SU-DHL-6 (cell line): ENCODE results near the gene TSKS.
A peak's percentile ranks its signal among the peaks of the same experiment; 100 is the strongest.

Experiments used
- H2AFZ ChIP-seq: fragments of 200-600 bp; sonication (generic); 2 replicates; pipeline ENCODE4 v1.6.1; 2014; ENCODE audit warnings: low read depth, mild to moderate bottlenecking, moderate library complexity, mixed read lengths, antibody characterized with exemption, low read length; ENCODE audit not compliant: severe bottlenecking
- H3F3A ChIP-seq: fragments of 200-600 bp; shearing (Covaris generic); 2 replicates; pipeline ENCODE4 v1.6.0; 2016; ENCODE audit warnings: antibody characterized with exemption, mild to moderate bottlenecking; ENCODE audit not compliant: insufficient read depth
- H3K27ac ChIP-seq: fragments of 200-600 bp; sonication (generic); 2 replicates; pipeline ENCODE4 v1.5.1; 2016; ENCODE audit warnings: low read depth, mild to moderate bottlenecking, low read length, moderate library complexity, mixed read lengths
- H3K27me3 ChIP-seq: fragments of 200-600 bp; sonication (generic), shearing (Covaris generic); 2 replicates; pipeline ENCODE4 v1.6.0; 2014; ENCODE audit warnings: mild to moderate bottlenecking, low read length
- H3K36me3 ChIP-seq: fragments of 200-600 bp; sonication (generic); 2 replicates; pipeline ENCODE4 v1.6.1; 2014; ENCODE audit warnings: mild to moderate bottlenecking, low read length, mixed read lengths
- H3K4me2 ChIP-seq: fragments of 300-600, 200-600 bp; shearing (Covaris generic), sonication (generic); 2 replicates; pipeline ENCODE4 v1.6.0; 2014; ENCODE audit warnings: low read length, low read depth, mild to moderate bottlenecking; ENCODE audit not compliant: poor library complexity, severe bottlenecking
- H3K4me3 ChIP-seq: fragments of 200-600 bp; sonication (generic); 2 replicates; pipeline ENCODE4 v1.5.1; 2014; ENCODE audit warnings: antibody characterized with exemption, low read length, mild to moderate bottlenecking, mixed read lengths; ENCODE audit not compliant: insufficient read depth, poor library complexity, severe bottlenecking
- H3K79me2 ChIP-seq: fragments of 200-600 bp; sonication (generic); 2 replicates; pipeline ENCODE4 v1.6.1; 2014; ENCODE audit warnings: mild to moderate bottlenecking, low read length, moderate library complexity; ENCODE audit not compliant: insufficient read depth
- H3K9ac ChIP-seq: fragments of 200-600 bp; sonication (generic); 2 replicates; pipeline ENCODE4 v1.7.0; 2014; ENCODE audit warnings: mild to moderate bottlenecking, low read length
- H3K9me2 ChIP-seq: fragments of 200-600 bp; sonication (generic); replicated peaks from 2 replicates; pipeline ENCODE4 v1.6.1; 2014; ENCODE audit warnings: low read length; ENCODE audit not compliant: insufficient read depth
- H3K9me3 ChIP-seq: fragments of 200-600 bp; sonication (generic); 2 replicates; pipeline ENCODE4 v1.6.1; 2014; ENCODE audit warnings: low read length, mixed read lengths; ENCODE audit not compliant: insufficient read depth
- H4K20me1 ChIP-seq: fragments of 200-600 bp; sonication (generic); 2 replicates; pipeline ENCODE4 v1.6.1; 2014; ENCODE audit warnings: low read depth, mild to moderate bottlenecking, antibody characterized with exemption, low read length, moderate library complexity, mixed read lengths
- EZH2phosphoT487 ChIP-seq: fragments of 200-600 bp; sonication (generic), shearing (Covaris generic); conservative IDR thresholded peaks from 2 replicates; pipeline ENCODE4 v1.6.1; 2018; ENCODE audit warnings: mild to moderate bottlenecking, antibody characterized with exemption, low read length, moderate library complexity, mixed read lengths
- TF ChIP-seq, protein P1 (sequence below): fragments of 200-600 bp; sonication (generic); IDR thresholded peaks from one replicate; pipeline ENCODE4 v1.5.1; 2017; ENCODE audit warnings: antibody characterized with exemption, mild to moderate bottlenecking, low read length, moderate library complexity; ENCODE audit not compliant: insufficient read depth, poor library complexity, severe bottlenecking

Gene TSKS

DNA sequence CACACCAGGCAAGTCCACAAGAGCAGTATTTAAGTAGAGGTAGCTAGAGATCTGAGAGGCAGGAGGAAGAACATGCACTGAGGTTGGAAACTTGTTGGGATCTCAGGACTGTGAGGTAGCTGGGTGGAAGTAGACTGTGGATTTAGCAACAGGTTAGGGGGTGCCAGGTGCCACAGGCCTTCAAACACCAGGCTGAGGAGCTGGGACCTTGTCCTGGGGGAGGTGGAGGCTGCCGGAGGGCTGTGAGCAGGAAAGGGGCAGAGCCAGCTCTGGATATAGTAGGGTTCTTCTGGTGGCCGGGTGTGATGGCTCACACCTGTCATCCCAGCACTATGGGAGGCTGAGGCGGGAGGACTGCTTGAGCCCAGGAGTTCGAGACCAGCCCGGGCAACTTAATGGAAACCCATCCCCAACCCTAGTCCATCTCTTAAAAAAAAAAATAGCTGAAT, 46.9 kb upstream of the TSKS start:
- Histone ChIP-seq H3K79me2 (no peaks in the 10 kb centered on the region), H4K20me1 (no peaks in the 10 kb centered on the region), H2AFZ (no peak overlapping the region), H3K9me2 (no peaks in the 10 kb centered on the region), H3F3A (peaks cover 20% of the 10 kb centered on the region), H3K4me3 (no peak overlapping the region), H3K9me3 (no peaks in the 10 kb centered on the region), H3K9ac (peak overlapping the region; percentile 40; the same call in 1 of the 2 replicates), H3K27me3 (no peaks in the 10 kb centered on the region), H3K36me3 (no peaks in the 10 kb centered on the region), H3K27ac (peak overlapping the region; percentile 6; the same call in 1 of the 2 replicates), H3K4me2 (peak overlapping the region; percentile 54)
- TF ChIP-seq EZH2phosphoT487: no peak
- TF ChIP-seq, protein P1, sequence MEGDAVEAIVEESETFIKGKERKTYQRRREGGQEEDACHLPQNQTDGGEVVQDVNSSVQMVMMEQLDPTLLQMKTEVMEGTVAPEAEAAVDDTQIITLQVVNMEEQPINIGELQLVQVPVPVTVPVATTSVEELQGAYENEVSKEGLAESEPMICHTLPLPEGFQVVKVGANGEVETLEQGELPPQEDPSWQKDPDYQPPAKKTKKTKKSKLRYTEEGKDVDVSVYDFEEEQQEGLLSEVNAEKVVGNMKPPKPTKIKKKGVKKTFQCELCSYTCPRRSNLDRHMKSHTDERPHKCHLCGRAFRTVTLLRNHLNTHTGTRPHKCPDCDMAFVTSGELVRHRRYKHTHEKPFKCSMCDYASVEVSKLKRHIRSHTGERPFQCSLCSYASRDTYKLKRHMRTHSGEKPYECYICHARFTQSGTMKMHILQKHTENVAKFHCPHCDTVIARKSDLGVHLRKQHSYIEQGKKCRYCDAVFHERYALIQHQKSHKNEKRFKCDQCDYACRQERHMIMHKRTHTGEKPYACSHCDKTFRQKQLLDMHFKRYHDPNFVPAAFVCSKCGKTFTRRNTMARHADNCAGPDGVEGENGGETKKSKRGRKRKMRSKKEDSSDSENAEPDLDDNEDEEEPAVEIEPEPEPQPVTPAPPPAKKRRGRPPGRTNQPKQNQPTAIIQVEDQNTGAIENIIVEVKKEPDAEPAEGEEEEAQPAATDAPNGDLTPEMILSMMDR: no peak

DNA sequence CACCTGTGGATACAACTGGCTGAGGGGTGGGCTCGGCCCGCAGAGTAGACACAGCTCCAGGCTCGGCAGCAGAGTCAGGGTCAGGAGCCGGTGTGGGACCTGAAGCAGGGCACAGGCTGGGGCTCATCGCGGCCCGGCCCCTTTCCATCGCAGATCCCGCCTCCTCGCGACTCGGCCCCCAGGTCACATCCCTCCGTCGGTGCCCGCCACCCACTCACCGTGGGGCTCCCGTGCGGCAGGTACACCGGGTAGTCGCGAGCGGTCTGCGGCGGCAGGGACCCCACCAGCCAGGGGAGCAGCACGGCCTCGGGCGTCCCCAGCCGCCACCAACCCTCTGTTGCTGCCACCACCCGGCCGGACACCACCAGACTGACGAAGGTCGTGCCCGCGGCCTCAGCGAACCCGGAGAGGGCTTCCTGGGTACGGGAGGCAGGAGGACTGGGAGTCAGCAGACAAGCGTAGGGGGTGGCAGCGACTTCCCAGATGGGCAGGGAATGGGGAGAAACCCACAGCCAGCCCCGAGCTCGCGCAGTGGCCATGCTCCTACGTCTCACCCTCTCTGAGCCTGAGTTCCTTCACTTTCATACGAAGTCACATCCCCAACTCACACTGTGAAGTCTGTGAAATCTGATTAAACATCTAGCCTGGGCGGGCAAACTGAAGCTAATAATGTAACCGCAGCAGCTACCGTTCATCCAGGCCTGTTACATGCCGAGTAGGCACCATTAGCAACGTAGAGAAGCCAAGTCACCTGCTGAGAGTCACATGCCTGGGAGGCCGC, 46.2 kb upstream of the TSKS start:
- no peak for TF ChIP-seq EZH2phosphoT487
- TF ChIP-seq, protein P1: no peak
- H3K9me2 ChIP-seq: no peaks in the 10 kb centered on the region
- peak overlapping the region; percentile 6; the same call in 1 of the 2 replicates for H3K27ac ChIP-seq
- H3K36me3 ChIP-seq: no peaks in the 10 kb centered on the region
- H3K9ac ChIP-seq: peak overlapping the region; percentile 40
- no peaks in the 10 kb centered on the region for H4K20me1 ChIP-seq
- peaks cover 15% of the 10 kb centered on the region for H3F3A ChIP-seq
- peak overlapping the region; percentile 21 for H2AFZ ChIP-seq
- H3K4me2 ChIP-seq: peak overlapping the region; percentile 54
- peak overlapping the region; percentile 38 for H3K4me3 ChIP-seq
- H3K27me3 ChIP-seq: no peaks in the 10 kb centered on the region
- H3K79me2 ChIP-seq: no peaks in the 10 kb centered on the region
- H3K9me3 ChIP-seq: no peaks in the 10 kb centered on the region

DNA sequence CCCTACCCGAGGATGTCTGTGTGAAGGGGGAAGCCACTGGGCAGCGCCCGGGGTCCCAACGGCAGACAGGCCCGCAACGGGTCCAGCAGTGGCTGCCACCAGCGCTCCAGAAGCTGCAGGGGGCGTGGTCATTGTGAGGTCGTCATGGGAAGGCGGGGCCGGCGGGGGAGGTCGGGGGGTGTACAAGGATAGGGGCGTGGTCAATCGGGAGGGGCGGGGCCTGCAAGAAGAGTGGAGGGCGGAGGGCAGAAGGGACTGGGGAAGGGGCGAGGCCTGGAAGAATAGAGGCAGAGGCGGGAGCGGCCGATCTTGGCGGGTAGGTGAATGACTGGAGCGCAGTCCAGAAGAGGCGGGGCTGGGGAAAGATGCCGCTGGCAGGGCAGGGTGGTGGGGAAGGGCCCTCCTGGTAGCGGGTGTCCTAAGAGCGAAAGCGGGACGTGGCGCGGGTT, 45.6 kb upstream of the TSKS start:
- Histone ChIP-seq H3F3A (0 out of 2 replicates have a peak, but pooled peaks cover 9% of the 10 kb centered on the region), H3K36me3 (no peaks in the 10 kb centered on the region), H2AFZ (peak overlapping the region; percentile 21), H3K4me3 (peak overlapping the region; percentile 38), H3K4me2 (peak overlapping the region; percentile 54), H3K9me2 (no peaks in the 10 kb centered on the region), H3K27me3 (no peaks in the 10 kb centered on the region), H3K9ac (peak overlapping the region; percentile 40), H3K79me2 (no peaks in the 10 kb centered on the region), H4K20me1 (no peaks in the 10 kb centered on the region), H3K27ac (no peak overlapping the region), H3K9me3 (no peaks in the 10 kb centered on the region)
- TF ChIP-seq EZH2phosphoT487: no peak
- TF ChIP-seq, protein P1: no peak
